ENCODE data around the gene NAA40.

NAA40 gene

DNA sequence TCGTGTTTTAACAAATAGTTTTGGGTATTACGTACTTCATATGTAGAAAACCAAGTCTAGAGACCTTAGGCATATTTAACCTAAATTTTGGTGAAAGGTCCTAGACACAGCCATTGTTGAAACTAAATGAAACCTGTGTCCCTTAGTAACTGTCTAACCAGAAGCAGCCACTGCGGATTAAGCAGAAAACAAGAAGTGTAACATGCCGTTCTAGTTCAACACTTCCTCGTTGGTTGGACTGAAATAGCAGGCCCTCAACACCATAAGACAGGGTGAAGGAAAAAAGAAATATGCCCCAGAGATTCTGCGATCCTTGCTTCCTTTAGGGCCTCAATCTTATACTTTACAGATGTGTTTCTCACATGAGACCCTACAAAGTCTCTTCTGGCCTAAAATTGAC is 2.0 kb downstream of the NAA40 start:
- no peak for TF ChIP-seq CTCF (IDR thresholded peaks at IDR 0.05; ENCODE audit: low read depth, low read length)
- DNase-seq (ENCODE audit: extremely low read depth, low read depth): no peak

GRCh38 chr11:63941901-63942300 is 3.1 kb downstream of the NAA40 start:
- no peak for TF ChIP-seq CTCF (IDR thresholded peaks at IDR 0.05; ENCODE audit: low read depth, low read length)
- DNase-seq (ENCODE audit: extremely low read depth, low read depth): no peak

DNA sequence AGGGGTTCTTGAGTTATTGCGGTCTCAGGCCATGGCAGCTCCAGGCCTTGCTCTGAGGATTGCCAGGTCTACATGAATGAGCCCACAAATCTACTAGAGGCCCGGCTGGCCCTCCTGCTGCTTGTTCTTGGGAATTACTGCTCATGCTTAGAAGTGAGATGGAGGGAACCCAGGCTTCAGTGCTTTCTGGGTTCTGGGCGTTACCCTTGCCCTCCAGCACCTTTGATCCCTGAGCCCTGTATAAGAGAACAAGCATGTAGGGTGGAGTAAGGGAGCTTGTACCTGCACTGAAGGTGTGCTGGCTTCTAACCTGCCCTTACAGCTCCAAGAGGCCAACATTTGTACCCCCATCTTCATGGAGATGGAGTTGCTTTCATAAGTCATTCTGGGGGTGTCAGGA is 4.0 kb downstream of the NAA40 start:
- TF ChIP-seq CTCF (IDR thresholded peaks at IDR 0.05; ENCODE audit: low read depth, low read length): no peak

DNA sequence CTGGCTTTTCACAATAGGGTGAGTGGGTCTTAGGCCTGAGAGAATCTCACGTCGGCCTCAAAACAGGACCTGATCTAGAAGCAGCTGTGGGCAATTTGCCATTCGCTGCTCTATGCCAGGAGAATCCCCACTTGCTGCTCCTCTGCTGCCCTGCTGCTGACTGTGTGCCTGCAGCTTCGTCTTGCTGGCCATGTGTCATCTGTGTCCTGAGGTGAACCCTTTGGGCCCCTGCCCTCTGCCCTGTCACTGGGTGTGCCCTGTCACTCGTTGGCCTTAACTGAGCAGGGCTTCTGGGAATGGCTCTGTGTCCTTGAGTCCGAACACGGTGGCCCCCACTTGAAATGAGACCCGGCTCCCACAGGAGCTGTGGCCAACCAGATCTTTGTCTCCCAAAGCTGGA is 6.2 kb downstream of the NAA40 start:
- TF ChIP-seq CTCF (IDR thresholded peaks at IDR 0.05; ENCODE audit: low read depth, low read length): no peak
- DNase-seq (ENCODE audit: extremely low read depth, low read depth): no peak

More for the DNA sequence above, 4.0 kb downstream of the NAA40 start:
- no peak for DNase-seq (ENCODE audit: extremely low read depth, low read depth)

DNA sequence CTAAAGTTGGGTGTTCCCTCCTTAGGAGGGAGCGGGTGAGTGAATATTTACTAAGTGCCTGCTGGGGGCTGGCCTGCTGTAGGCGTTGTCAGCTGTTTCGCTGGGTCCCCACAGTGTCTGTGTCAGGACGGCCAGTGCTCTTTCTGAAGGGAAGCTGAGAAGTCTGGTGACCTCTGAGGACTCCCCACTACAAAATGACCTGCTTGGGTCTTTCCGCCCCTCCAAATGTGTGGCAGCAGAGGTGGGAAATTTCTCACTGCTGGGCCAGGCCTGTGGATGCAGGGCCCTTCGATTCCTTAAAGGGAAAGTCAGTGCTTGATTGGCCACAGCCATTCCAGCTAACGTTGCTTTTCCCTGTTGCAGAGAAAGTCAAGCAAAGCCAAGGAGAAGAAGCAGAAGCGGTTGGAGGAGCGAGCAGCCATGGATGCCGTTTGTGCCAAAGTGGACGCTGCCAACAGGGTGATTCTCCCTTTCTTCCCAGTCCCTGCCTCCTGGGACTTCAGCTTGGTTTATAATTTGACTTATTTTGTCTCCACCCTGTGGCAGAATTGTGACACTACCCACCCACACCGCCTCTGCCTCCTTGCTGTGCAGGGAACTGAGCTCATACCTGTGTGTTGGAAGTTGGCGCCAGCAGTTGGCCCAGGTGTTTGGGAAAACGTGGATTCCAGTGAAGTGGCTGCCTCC is 6.8 kb downstream of the NAA40 start:
- DNase-seq (ENCODE audit: extremely low read depth, low read depth): peak; percentile 39
- peak; percentile 64 for TF ChIP-seq CTCF (IDR thresholded peaks at IDR 0.05; ENCODE audit: low read depth, low read length)

- DNase-seq (ENCODE audit: extremely low read depth, low read depth): no peak
- no peak for TF ChIP-seq CTCF (IDR thresholded peaks at IDR 0.05; ENCODE audit: low read depth, low read length)
These were observed 13.2 kb downstream of the NAA40 start for GRCh38 chr11:63951779-63952536.

DNA sequence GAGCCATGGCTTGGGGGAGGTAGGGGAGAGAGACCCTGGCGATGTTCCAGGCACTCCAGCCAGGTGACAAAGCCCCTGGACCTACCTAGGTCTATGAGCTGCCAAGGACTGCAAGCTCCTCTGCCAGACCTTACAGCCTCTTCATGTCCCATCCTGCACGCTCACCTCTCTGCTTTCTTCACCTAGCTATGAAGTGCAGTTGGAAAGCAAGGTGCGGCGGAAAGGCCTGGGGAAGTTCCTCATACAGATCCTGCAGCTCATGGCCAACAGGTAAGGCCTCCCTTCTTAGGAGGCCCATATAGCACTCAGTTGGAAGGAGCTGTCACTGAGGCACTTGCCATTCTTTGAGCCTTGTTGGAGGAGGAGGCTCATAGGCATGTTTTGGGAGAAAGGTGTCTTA is 13.8 kb downstream of the NAA40 start:
- TF ChIP-seq CTCF (IDR thresholded peaks at IDR 0.05; ENCODE audit: low read depth, low read length): no peak
- no peak for DNase-seq (ENCODE audit: extremely low read depth, low read depth)
